A673 (cell line): Measurements from ENCODE around the gene CDC42EP3. TPM values are rescaled to one million over a fixed set of nuclear protein-coding genes. Genes with fewer than 3 reads are reported as not detected.

Source experiments
- BruUV-seq: library from RNA; stranded (reverse); fragments of 400-500 nt; replicated peaks from 2 replicates; lab custom pipeline; 2021; lab: Mats Ljungman, UMichigan
- CTCF ChIA-PET: fragments of 300-600 bp; sonication (Branson Sonifier 250); formaldehyde crosslinking; loops from one replicate; lab custom pipeline; 2022; ENCODE audit warnings: antibody characterized with exemption; lab: Charles Lee
- POLR2A ChIA-PET: fragments of 300-600 bp; sonication (Branson Sonifier 250); formaldehyde crosslinking; loops from one replicate; lab custom pipeline; 2022; ENCODE audit warnings: antibody characterized with exemption; ENCODE audit not compliant: low non-redundant PET; lab: Charles Lee
- DNase-seq: peaks from one replicate; pipeline ENCODE4 v3.0.0-alpha.2; 2015; ENCODE audit warnings: low spot score
- H3K27ac ChIP-seq: fragments of 200-600 bp; sonication (generic); 2 replicates; pipeline ENCODE4 v1.5.1; 2016; ENCODE audit warnings: mixed run types, low read depth, mild to moderate bottlenecking, mixed read lengths, antibody characterized with exemption, low read length; ENCODE audit not compliant: poor library complexity, severe bottlenecking
- H3K27me3 ChIP-seq: fragments of 200-600 bp; sonication (generic); replicated peaks from 2 replicates; pipeline ENCODE4 v1.6.1; 2017; ENCODE audit warnings: mixed run types, low read depth, mild to moderate bottlenecking, mixed read lengths, antibody characterized with exemption, low read length; ENCODE audit not compliant: insufficient read depth, poor library complexity
- H3K36me3 ChIP-seq: fragments of 200-600 bp; sonication (generic); 2 replicates; pipeline ENCODE4 v1.6.1; 2016; ENCODE audit warnings: mixed run types, mild to moderate bottlenecking, mixed read lengths, antibody characterized with exemption, low read length; ENCODE audit not compliant: insufficient read depth, poor library complexity, severe bottlenecking
- H3K4me1 ChIP-seq: fragments of 200-600 bp; sonication (generic); 2 replicates; pipeline ENCODE4 v1.6.1; 2017; ENCODE audit warnings: mixed run types, mild to moderate bottlenecking, mixed read lengths, antibody characterized with exemption, low read length; ENCODE audit not compliant: insufficient read depth, poor library complexity, severe bottlenecking
- H3K4me3 ChIP-seq: fragments of 200-600 bp; sonication (generic); 2 replicates; pipeline ENCODE4 v1.5.1; 2016; ENCODE audit warnings: low read depth, mixed run types, mild to moderate bottlenecking, mixed read lengths, low read length; ENCODE audit not compliant: poor library complexity, severe bottlenecking
- H3K9me3 ChIP-seq: fragments of 200-600 bp; sonication (generic); 2 replicates; pipeline ENCODE4 v1.6.1; 2016; ENCODE audit warnings: mixed run types, low read depth, mild to moderate bottlenecking, mixed read lengths, antibody characterized with exemption, low read length; ENCODE audit not compliant: poor library complexity, severe bottlenecking
- EZH2 ChIP-seq: fragments of 200-600 bp; sonication (generic); IDR thresholded peaks from 2 replicates; pipeline ENCODE4 v1.6.1; 2017; ENCODE audit warnings: borderline replicate concordance, low read depth, mild to moderate bottlenecking, mixed read lengths, antibody characterized with exemption, low read length; ENCODE audit not compliant: poor library complexity, severe bottlenecking
- intact Hi-C: fragments of 100-400 bp; cut with micrococcal nuclease; formaldehyde crosslinking; loops from one replicate; pipeline ENCODE4 v1.10.0; 2022; ENCODE audit not compliant: unreplicated experiment
- total RNA-seq: library from RNA; stranded (reverse); gene quantifications from 2 replicates; pipeline ENCODE4 v1.2.3, GENCODE V29; 2021
- TF ChIP-seq, protein P1 (sequence below): fragments of 300-800, 200-600 bp; sonication (generic); conservative IDR thresholded peaks from 2 replicates; pipeline ENCODE4 v1.5.1; 2017; ENCODE audit warnings: low read depth, mild to moderate bottlenecking, antibody characterized with exemption, low read length, moderate library complexity, mixed read lengths

CDC42EP3 gene
- total RNA-seq, 1 experiment from 2014 or later, result 12.2 TPM

DNA sequence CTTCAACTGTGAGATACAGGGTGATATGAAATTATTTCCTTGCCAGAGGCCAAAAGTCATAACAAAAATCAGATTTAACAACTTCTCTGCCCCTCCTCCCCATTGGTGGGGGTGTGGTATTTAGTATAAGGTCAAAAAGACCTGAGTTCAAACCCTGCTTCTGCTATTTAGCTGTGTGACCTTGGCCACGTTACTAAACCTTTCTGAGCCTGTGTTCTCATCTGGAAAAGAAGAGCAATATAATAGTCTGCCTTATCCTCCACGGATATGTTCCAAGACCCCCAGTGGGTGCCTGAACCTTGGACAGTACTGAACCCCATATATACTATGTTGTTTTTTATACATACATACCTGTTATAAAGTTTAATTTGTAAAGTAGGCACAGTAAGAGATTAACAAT is 3.7 kb downstream of the CDC42EP3 start:
- Histone ChIP-seq H3K4me1 (peaks cover 9% of the 10 kb centered on the region), H3K27ac (no peak overlapping the region), H3K27me3 (no peaks in the 10 kb centered on the region), H3K36me3 (no peaks in the 10 kb centered on the region), H3K4me3 (no peak overlapping the region), H3K9me3 (no peaks in the 10 kb centered on the region)
- no peak for DNase-seq
- intact Hi-C loops, result no loop called here
- CTCF ChIA-PET, result no interaction called here
- POLR2A ChIA-PET, result no interaction called here
- BruUV-seq, result no TSS peak
- no peak for TF ChIP-seq EZH2
- TF ChIP-seq, protein P1, sequence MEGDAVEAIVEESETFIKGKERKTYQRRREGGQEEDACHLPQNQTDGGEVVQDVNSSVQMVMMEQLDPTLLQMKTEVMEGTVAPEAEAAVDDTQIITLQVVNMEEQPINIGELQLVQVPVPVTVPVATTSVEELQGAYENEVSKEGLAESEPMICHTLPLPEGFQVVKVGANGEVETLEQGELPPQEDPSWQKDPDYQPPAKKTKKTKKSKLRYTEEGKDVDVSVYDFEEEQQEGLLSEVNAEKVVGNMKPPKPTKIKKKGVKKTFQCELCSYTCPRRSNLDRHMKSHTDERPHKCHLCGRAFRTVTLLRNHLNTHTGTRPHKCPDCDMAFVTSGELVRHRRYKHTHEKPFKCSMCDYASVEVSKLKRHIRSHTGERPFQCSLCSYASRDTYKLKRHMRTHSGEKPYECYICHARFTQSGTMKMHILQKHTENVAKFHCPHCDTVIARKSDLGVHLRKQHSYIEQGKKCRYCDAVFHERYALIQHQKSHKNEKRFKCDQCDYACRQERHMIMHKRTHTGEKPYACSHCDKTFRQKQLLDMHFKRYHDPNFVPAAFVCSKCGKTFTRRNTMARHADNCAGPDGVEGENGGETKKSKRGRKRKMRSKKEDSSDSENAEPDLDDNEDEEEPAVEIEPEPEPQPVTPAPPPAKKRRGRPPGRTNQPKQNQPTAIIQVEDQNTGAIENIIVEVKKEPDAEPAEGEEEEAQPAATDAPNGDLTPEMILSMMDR, result no peak

DNA sequence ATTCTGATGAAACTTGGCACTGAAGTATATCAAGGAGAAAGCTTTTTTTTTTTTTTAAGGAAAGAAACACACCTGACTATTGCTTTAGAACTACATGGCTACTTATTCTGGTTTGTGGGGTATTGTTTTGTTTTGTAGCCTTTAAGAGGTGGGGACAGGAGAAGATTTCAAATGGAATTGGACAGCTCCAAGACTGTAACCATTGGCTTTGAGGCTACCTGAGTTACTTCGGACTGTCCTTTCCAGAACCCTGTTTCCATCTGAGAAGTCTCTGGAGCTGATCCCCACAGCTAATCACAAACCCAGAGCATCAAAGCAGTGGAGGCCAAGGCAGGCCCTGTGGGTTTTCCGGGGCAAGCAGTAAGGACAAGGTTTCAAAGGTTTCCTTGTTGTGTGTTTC is 4.7 kb downstream of the CDC42EP3 start:
- ChIA-PET POLR2A (no interaction called here), CTCF (no interaction called here)
- Histone ChIP-seq H3K4me3 (no peak overlapping the region), H3K27ac (no peak overlapping the region), H3K27me3 (no peaks in the 10 kb centered on the region), H3K36me3 (no peaks in the 10 kb centered on the region), H3K9me3 (no peaks in the 10 kb centered on the region), H3K4me1 (peaks cover 9% of the 10 kb centered on the region)
- intact Hi-C loops, result no loop called here
- no TSS peak for BruUV-seq
- no peak for DNase-seq
- TF ChIP-seq EZH2, result no peak
- TF ChIP-seq, protein P1, result no peak

DNA sequence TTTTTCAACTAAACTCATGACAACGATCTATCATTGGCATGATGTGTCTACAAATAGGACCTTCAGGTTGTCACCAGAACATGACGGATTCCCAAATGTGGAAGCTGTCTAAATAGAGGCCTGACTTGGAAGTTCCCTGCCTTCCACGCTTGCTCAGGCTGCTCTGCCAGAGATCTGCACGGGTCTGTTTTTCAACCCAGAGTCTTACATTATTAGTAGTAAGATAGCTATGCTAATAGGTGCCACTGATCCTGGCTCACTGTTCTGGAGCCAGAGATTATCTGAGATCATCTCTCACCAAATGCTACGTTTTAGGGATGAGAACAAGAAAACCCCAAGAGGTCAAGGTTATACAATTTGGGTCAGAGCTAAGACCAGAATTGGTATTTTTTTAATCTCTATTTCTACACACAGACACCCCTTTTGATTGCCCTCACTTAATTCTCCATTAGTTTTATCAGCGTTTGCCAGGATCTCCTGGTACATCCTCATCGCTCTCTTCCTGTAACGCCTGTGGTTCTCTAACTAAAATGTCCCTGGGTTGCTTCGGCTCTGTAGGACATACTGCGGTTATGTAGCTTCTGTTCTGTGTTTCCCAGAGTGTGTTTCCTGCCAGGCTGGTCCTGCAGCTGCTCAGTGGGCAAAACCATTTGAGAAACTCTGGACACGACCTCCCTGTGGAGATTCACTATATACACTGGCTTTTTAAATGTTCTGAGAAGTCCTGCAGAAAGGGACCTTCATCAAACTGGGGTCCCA is 5.7 kb downstream of the CDC42EP3 start:
- no peak overlapping the region for H3K27ac ChIP-seq
- no peak for DNase-seq
- intact Hi-C loops, result no loop called here
- ChIA-PET POLR2A (no interaction called here), CTCF (no interaction called here)
- H3K4me1 ChIP-seq, result peaks cover 8% of the 10 kb centered on the region
- H3K27me3 ChIP-seq, result no peaks in the 10 kb centered on the region
- BruUV-seq, result no TSS peak
- H3K4me3 ChIP-seq, result no peak overlapping the region
- H3K9me3 ChIP-seq, result no peaks in the 10 kb centered on the region
- H3K36me3 ChIP-seq, result no peaks in the 10 kb centered on the region
- no peak for TF ChIP-seq EZH2
- TF ChIP-seq, protein P1, result no peak
